Activated naive CD4-positive, alpha-beta T cell treated with anti-CD3 and anti-CD28 coated beads for 36 hours (primary cell): ENCODE data around the gene TIRAP. TPM values are rescaled to one million over a fixed set of nuclear protein-coding genes. Genes with fewer than 3 reads are reported as not detected.
A peak's percentile ranks its signal among the peaks of the same experiment; 100 is the strongest.

Experiments used
- CTCF ChIA-PET: fragments of 350-600 bp; sonication (Branson Sonifier 250); formaldehyde crosslinking; loops from one replicate; lab custom pipeline; 2021; ENCODE audit warnings: antibody characterized with exemption; lab: Charles Lee
- DNase-seq: peaks from one replicate; pipeline ENCODE4 v3.0.0-alpha.2; 2020
- H3K27ac Mint-ChIP-seq: one replicate; pipeline ENCODE4 v1.8.0; 2021; ENCODE audit warnings: mild to moderate bottlenecking, mixed read lengths
- H3K27me3 Mint-ChIP-seq: one replicate; pipeline ENCODE4 v1.8.0; 2021; ENCODE audit warnings: low read depth, mixed read lengths
- H3K36me3 Mint-ChIP-seq: one replicate; pipeline ENCODE4 v1.8.0; 2021; ENCODE audit warnings: low read depth, mixed read lengths
- H3K4me1 Mint-ChIP-seq: one replicate; pipeline ENCODE4 v1.8.0; 2021; ENCODE audit warnings: low read depth, mixed read lengths
- H3K4me3 Mint-ChIP-seq: one replicate; pipeline ENCODE4 v1.8.0; 2021; ENCODE audit warnings: mild to moderate bottlenecking, moderate library complexity, mixed read lengths
- H3K9me3 Mint-ChIP-seq: one replicate; pipeline ENCODE4 v1.8.0; 2021; ENCODE audit warnings: mixed read lengths
- intact Hi-C: fragments of 100-400 bp; cut with micrococcal nuclease; formaldehyde crosslinking; loops from one replicate; pipeline ENCODE4 v1.15.1; 2023
- total RNA-seq, 2 experiments: library from RNA; stranded (reverse); gene quantifications; one replicate each; pipeline ENCODE4 v1.2.3, GENCODE V29; 2021

Gene TIRAP
- total RNA-seq, 2 experiments from 2014 or later = 2.7 to 3.5 TPM

GRCh38 chr11:126337474-126338241, 54.8 kb downstream of the TIRAP start:
- no peak for DNase-seq
- CTCF ChIA-PET = interaction anchor here (0.6 to 2.2 kb wide), 2 partner anchors 22 to 27 kb away, joined by 4 to 7 read pairs; no protein-coding TSS in a partner anchor
- H3K27ac Mint-ChIP-seq = no peak overlapping the region
- intact Hi-C loops = no loop called here
- peaks cover 17% of the 10 kb centered on the region for H3K36me3 Mint-ChIP-seq
- no peaks in the 10 kb centered on the region for H3K9me3 Mint-ChIP-seq
- H3K4me3 Mint-ChIP-seq = no peak overlapping the region
- peaks cover 15% of the 10 kb centered on the region for H3K4me1 Mint-ChIP-seq
- no peaks in the 10 kb centered on the region for H3K27me3 Mint-ChIP-seq

GRCh38 chr11:126338346-126339055, 55.6 kb downstream of the TIRAP start:
- CTCF ChIA-PET = interaction anchor here (0.7 to 2.2 kb wide), 2 partner anchors 19 to 28 kb away, joined by 3 to 7 read pairs; no protein-coding TSS in a partner anchor
- H3K4me1 Mint-ChIP-seq = peaks cover 15% of the 10 kb centered on the region
- H3K9me3 Mint-ChIP-seq = no peaks in the 10 kb centered on the region
- intact Hi-C loops = no loop called here
- no peak overlapping the region for H3K27ac Mint-ChIP-seq
- H3K36me3 Mint-ChIP-seq = peaks cover 18% of the 10 kb centered on the region
- H3K4me3 Mint-ChIP-seq = no peak overlapping the region
- DNase-seq = no peak
- H3K27me3 Mint-ChIP-seq = no peaks in the 10 kb centered on the region

GRCh38 chr11:126339073-126339862, 56.4 kb downstream of the TIRAP start:
- H3K4me3 Mint-ChIP-seq = no peak overlapping the region
- H3K36me3 Mint-ChIP-seq = peaks cover 21% of the 10 kb centered on the region
- no peak overlapping the region for H3K27ac Mint-ChIP-seq
- intact Hi-C loops = no loop called here
- no peaks in the 10 kb centered on the region for H3K27me3 Mint-ChIP-seq
- CTCF ChIA-PET = interaction anchor here (0.7 kb wide), 1 partner anchor 19 kb away, joined by 3 read pairs; no protein-coding TSS in a partner anchor
- no peak for DNase-seq
- H3K9me3 Mint-ChIP-seq = no peaks in the 10 kb centered on the region
- peaks cover 15% of the 10 kb centered on the region for H3K4me1 Mint-ChIP-seq

GRCh38 chr11:126339863-126340434, 57.1 kb downstream of the TIRAP start:
- H3K4me3 Mint-ChIP-seq = no peak overlapping the region
- H3K36me3 Mint-ChIP-seq = peaks cover 20% of the 10 kb centered on the region
- DNase-seq = no peak
- peaks cover 15% of the 10 kb centered on the region for H3K4me1 Mint-ChIP-seq
- no peaks in the 10 kb centered on the region for H3K9me3 Mint-ChIP-seq
- CTCF ChIA-PET = no interaction called here
- no peak overlapping the region for H3K27ac Mint-ChIP-seq
- intact Hi-C loops = no loop called here
- H3K27me3 Mint-ChIP-seq = no peaks in the 10 kb centered on the region

- Mint-ChIP-seq H3K4me3 (no peak overlapping the region), H3K9me3 (no peaks in the 10 kb centered on the region), H3K4me1 (peaks cover 21% of the 10 kb centered on the region), H3K36me3 (peaks cover 18% of the 10 kb centered on the region), H3K27ac (peak overlapping the region; percentile 28), H3K27me3 (no peaks in the 10 kb centered on the region)
- CTCF ChIA-PET = no interaction called here
- intact Hi-C loops = no loop called here
- DNase-seq = no peak
These were observed 58.2 kb downstream of the TIRAP start for GRCh38 chr11:126340960-126341606.

GRCh38 chr11:126341760-126342161, 58.9 kb downstream of the TIRAP start:
- DNase-seq = no peak
- Mint-ChIP-seq H3K9me3 (no peaks in the 10 kb centered on the region), H3K4me3 (no peak overlapping the region), H3K27ac (no peak overlapping the region), H3K36me3 (peaks cover 14% of the 10 kb centered on the region), H3K27me3 (no peaks in the 10 kb centered on the region), H3K4me1 (peaks cover 23% of the 10 kb centered on the region)
- CTCF ChIA-PET = no interaction called here
- intact Hi-C loops = no loop called here

- Mint-ChIP-seq H3K27ac (no peak overlapping the region), H3K36me3 (peaks cover 14% of the 10 kb centered on the region), H3K27me3 (no peaks in the 10 kb centered on the region), H3K4me3 (no peak overlapping the region), H3K4me1 (peaks cover 25% of the 10 kb centered on the region), H3K9me3 (no peaks in the 10 kb centered on the region)
- no peak for DNase-seq
- CTCF ChIA-PET = no interaction called here
- intact Hi-C loops = no loop called here
These were observed 60.2 kb downstream of the TIRAP start for GRCh38 chr11:126343051-126343450.

Other genes starting within 250 kb of the TIRAP start
- gene CDON, start 220.2 kb upstream of the TIRAP start, total RNA-seq = 1 to 10 TPM; 2.6 to 3.5 TPM
- gene RPUSD4, start 71.4 kb upstream of the TIRAP start, total RNA-seq = 10 to 100 TPM; 33.0 to 34.7 TPM
- 1 to 10 TPM; 5.6 to 6.3 TPM for gene FAM118B, start 71.3 kb upstream of the TIRAP start, total RNA-seq
- 100 to 1,000 TPM; 137 to 142 TPM for gene SRPRA, start 14.2 kb upstream of the TIRAP start, total RNA-seq
- 10 to 100 TPM; 41.2 to 48.6 TPM for gene FOXRED1, start 13.9 kb upstream of the TIRAP start, total RNA-seq
- 10 to 100 TPM; 34.9 to 39.5 TPM for gene DCPS, start 21.0 kb downstream of the TIRAP start, total RNA-seq
- 1 to 10 TPM; 7.6 to 8.0 TPM for gene ST3GAL4, start 72.6 kb downstream of the TIRAP start, total RNA-seq